Right cardiac atrium (tissue), 5 donors: ENCODE results near the gene FOXG1. TPM values are rescaled to one million over a fixed set of nuclear protein-coding genes. Genes with fewer than 3 reads are reported as not detected.

Experiments
- ATAC-seq, 2 donors: fragments of 200-7000 bp; cut with Tn5 transposase; one replicate each; pipeline versions ENCODE4 v1.8.0 to v1.9.1; 2020; ENCODE audit warnings: moderate library complexity in 2 of 2, mild to moderate bottlenecking in 1 of 2
- DNase-seq, 3 donors: peaks; one replicate each; pipeline ENCODE4 v3.0.0-alpha.2; 2020
- H3K27ac ChIP-seq: one replicate; pipeline ENCODE4 v1.5.1; 2013; ENCODE audit warnings: mild to moderate bottlenecking, low read length, control low read depth, moderate library complexity
- H3K27me3 ChIP-seq: one replicate; pipeline ENCODE4 v1.6.1; 2013; ENCODE audit not compliant: control insufficient read depth, insufficient read depth
- H3K4me1 ChIP-seq: one replicate; pipeline ENCODE4 v1.6.1; 2013; ENCODE audit warnings: low read length; ENCODE audit not compliant: control insufficient read depth, insufficient read depth
- H3K4me3 ChIP-seq: one replicate; pipeline ENCODE4 v1.5.1; 2013; ENCODE audit warnings: low read length, control low read depth
- H3K9me3 ChIP-seq: one replicate; pipeline ENCODE4 v1.6.1; 2013; ENCODE audit warnings: low read length; ENCODE audit not compliant: control insufficient read depth
- WGBS: extraction: QIAGEN DNeasy Blood & Tissue Kit; methylation state at CpG from one replicate; pipeline ENCODE4 v1.1.7; 2013; 5-methylcytosine and 5-hydroxymethylcytosine counted together
- intact Hi-C, 4 donors: fragments of 100-400 bp; cut with DNase I; formaldehyde crosslinking; loops; one replicate each; pipeline versions ENCODE4 v1.11.0 to v1.14.0; 2022 to 2023
- polyA plus RNA-seq: library from polyadenylated mRNA; stranded (reverse); fragments of 200-250 nt; gene quantifications from one replicate; pipeline ENCODE4 v1.2.3, GENCODE V29; 2013
- total RNA-seq, 4 donors: library from RNA; stranded (reverse); fragmentation: NEBNext Ultra II Directional; extraction: Animal tissue kit (Norgen Biotek cat#: 25700); gene quantifications; one replicate each; pipeline ENCODE4 v1.2.1, GENCODE V29; 2021
- donor health status: healthy with polysubstance abuse.
- donor health status: DM: no; HTN: yes; CAD: no.
- donor health status: DM: no; HTN: no; CAD: no.
- donor health status: DM: no; HTN: yes; CAD: no; lungs with severe emphysema.
- donor health status: DM: yes; HTN: yes; CAD: no.

FOXG1 gene
- total and polyA plus RNA-seq, 5 donors, result 0.20 TPM; not detected in 4

DNA sequence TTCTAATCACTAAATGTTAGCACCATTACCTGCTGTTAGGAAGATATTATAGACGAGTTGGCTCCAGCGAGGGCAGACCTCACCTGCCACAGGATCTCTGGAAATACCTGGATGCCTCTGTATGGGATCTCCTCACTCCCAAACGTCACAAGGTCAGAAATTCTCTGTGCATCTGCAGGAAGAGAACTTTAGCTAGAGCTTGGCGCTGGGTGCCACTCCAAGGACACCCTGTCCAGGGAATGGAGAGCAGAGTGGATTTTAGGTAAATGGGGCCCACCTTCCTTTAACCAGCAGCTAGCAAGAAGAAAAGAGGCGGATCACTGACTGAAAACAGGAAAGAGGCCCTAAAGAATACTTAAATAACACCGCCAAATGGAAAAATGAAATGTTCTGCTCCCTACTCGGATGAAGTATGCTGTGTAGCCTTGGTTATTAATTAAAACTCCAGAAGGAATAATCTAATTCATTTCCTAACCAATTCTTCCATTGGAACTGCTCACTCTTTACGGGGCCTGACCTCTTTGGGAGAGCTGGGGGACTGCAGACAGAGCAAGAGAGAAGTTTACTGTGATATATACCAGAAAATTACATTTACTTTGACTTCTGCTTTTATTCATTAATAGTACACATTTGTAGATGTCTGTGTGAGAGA, 4.2 kb upstream of the FOXG1 start:
- H3K4me3 ChIP-seq, result no peak overlapping the region
- H3K27me3 ChIP-seq, result peaks cover 14% of the 10 kb centered on the region
- WGBS, result 22% methylated on average over 8 of the region's 8 CpGs
- no peak overlapping the region for H3K27ac ChIP-seq
- H3K4me1 ChIP-seq, result peaks cover 4% of the 10 kb centered on the region
- H3K9me3 ChIP-seq, result no peaks in the 10 kb centered on the region
- DNase-seq (no peak), ATAC-seq (no peak)
- intact Hi-C loops, result no loop called here

GRCh38 chr14:28762955-28763326, 3.6 kb upstream of the FOXG1 start:
- Histone ChIP-seq H3K4me1 (peaks cover 4% of the 10 kb centered on the region), H3K4me3 (no peak overlapping the region), H3K9me3 (no peaks in the 10 kb centered on the region), H3K27ac (no peak overlapping the region), H3K27me3 (peaks cover 14% of the 10 kb centered on the region)
- 15% methylated on average over 3 of the region's 3 CpGs for WGBS
- no peak for ATAC-seq
- intact Hi-C loops, result no loop called here
- DNase-seq, result no peak

DNA sequence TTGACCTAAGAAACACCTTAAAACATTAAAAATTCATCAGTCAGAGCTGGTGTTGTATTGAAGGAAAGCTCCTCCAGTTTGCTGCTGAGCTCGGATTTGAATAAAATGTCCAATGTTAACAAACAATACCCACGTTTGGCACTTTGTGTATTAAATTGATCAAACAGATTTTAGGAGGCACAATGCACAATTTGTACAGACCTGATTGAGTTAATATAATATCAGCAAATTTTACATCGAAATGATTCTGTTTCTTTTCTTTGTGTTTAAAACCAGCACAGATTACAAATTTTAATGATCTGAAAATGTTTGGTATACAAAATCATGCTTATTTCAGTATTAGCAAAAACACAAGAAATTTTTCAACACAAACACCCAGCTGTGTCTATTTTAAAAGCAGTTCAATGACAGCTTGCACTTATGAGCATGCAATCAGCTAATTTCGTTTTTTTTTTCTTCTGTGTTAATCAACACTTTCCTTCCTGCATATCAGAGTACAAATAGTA, 2.8 kb upstream of the FOXG1 start:
- no peaks in the 10 kb centered on the region for H3K9me3 ChIP-seq
- peaks cover 4% of the 10 kb centered on the region for H3K4me1 ChIP-seq
- no peak overlapping the region for H3K27ac ChIP-seq
- intact Hi-C loops, result no loop called here
- 10% methylated on average over 4 of the region's 4 CpGs for WGBS
- no peak for DNase-seq
- ATAC-seq, result no peak
- peaks cover 14% of the 10 kb centered on the region for H3K27me3 ChIP-seq
- H3K4me3 ChIP-seq, result no peak overlapping the region

- Histone ChIP-seq H3K4me1 (peaks cover 4% of the 10 kb centered on the region), H3K4me3 (peak overlapping the region; percentile 85), H3K27me3 (peaks cover 14% of the 10 kb centered on the region), H3K27ac (no peak overlapping the region), H3K9me3 (no peaks in the 10 kb centered on the region)
- no peak for DNase-seq
- no peak for ATAC-seq
- WGBS, result 17% methylated on average over 16 of the region's 16 CpGs
- intact Hi-C loops, result no loop called here
These were observed 2.1 kb upstream of the FOXG1 start for GRCh38 chr14:28764257-28765160.

DNA sequence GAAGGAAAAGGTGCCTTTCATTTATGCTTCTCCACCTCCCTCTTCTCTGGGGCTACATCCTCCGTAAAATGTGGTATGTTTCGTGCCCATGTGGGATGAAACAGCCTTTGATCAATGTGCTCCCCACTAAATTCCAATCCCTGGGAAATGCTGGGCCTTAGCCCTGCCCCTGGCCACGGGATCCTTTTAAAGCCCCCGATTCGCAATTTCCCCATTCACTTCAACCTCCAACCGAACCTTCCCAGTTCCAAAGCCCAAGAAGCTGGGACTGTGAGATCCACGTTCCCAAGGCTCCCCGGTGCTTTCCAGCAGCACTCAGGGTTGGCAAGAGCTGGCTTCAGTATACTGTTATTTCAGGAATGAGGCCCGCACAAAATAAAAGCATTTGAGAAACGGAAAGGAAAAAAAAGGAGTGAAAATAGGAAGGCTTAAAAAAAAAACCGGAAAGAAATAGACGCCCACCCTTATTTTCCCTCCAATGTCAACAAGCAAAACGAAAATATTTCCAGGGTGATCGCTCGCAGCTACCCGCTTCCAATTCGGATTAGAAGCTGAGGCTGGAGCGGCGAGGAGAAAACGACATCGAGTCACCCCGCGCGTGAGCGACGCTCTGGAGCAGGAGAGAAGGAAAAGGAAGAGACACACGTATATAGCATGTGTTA, 1.3 kb upstream of the FOXG1 start:
- intact Hi-C loops, result no loop called here
- WGBS, result 10% methylated on average over 27 of the region's 27 CpGs
- DNase-seq, result no peak
- H3K27me3 ChIP-seq, result peaks cover 11% of the 10 kb centered on the region
- no peak for ATAC-seq
- H3K9me3 ChIP-seq, result no peaks in the 10 kb centered on the region
- peak overlapping the region; percentile 85 for H3K4me3 ChIP-seq
- H3K27ac ChIP-seq, result no peak overlapping the region
- peaks cover 4% of the 10 kb centered on the region for H3K4me1 ChIP-seq

DNA sequence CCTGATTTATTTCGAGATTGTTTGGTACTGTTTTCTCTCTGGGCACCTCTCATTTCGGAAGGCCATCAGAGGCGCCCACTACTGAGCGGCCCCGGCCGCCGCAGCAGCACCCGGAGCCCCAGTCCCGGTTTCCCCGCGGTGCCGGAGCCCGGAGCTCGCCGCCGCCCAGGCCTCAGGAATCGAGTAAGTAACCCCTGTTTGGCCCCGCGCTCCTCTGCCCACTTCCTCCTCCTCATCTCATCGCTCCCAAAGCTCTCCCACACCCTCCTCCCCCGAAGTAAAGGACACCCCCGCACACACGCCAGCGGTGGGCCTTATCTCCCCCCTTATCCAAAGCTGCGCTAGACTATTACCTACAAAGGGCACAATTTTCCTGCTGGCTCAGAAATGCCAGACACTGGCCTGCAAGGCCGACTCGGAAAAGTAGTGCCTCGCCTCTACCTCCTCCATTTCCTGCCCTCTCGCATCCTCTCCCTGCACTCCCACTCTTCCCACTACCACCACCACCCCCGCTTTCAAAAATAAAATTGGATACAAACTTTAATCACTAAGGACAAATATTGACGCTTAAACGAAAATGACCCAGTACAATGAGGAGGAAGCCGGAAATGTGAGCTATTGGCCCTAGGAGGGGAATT, 637 bp upstream of the FOXG1 start:
- peaks cover 12% of the 10 kb centered on the region for H3K27me3 ChIP-seq
- peaks cover 4% of the 10 kb centered on the region for H3K4me1 ChIP-seq
- peak in 1 of 3 donors; percentile 37 for DNase-seq
- WGBS, result 4% methylated on average over 33 of the region's 33 CpGs
- H3K27ac ChIP-seq, result peak overlapping the region; percentile 8
- H3K4me3 ChIP-seq, result peak overlapping the region; percentile 85
- no peaks in the 10 kb centered on the region for H3K9me3 ChIP-seq
- intact Hi-C loops, result no loop called here
- ATAC-seq, result no peak

- no peak for ATAC-seq
- Histone ChIP-seq H3K27ac (no peak overlapping the region), H3K4me1 (peaks cover 4% of the 10 kb centered on the region), H3K27me3 (peaks cover 9% of the 10 kb centered on the region), H3K9me3 (no peaks in the 10 kb centered on the region), H3K4me3 (peak overlapping the region; percentile 85)
- peak in 1 of 3 donors; percentile 47 for DNase-seq
- intact Hi-C loops, result no loop called here
- WGBS, result 2% methylated on average over 100 of the region's 100 CpGs
These were observed 654 bp downstream of the FOXG1 start for GRCh38 chr14:28767030-28767852.

DNA sequence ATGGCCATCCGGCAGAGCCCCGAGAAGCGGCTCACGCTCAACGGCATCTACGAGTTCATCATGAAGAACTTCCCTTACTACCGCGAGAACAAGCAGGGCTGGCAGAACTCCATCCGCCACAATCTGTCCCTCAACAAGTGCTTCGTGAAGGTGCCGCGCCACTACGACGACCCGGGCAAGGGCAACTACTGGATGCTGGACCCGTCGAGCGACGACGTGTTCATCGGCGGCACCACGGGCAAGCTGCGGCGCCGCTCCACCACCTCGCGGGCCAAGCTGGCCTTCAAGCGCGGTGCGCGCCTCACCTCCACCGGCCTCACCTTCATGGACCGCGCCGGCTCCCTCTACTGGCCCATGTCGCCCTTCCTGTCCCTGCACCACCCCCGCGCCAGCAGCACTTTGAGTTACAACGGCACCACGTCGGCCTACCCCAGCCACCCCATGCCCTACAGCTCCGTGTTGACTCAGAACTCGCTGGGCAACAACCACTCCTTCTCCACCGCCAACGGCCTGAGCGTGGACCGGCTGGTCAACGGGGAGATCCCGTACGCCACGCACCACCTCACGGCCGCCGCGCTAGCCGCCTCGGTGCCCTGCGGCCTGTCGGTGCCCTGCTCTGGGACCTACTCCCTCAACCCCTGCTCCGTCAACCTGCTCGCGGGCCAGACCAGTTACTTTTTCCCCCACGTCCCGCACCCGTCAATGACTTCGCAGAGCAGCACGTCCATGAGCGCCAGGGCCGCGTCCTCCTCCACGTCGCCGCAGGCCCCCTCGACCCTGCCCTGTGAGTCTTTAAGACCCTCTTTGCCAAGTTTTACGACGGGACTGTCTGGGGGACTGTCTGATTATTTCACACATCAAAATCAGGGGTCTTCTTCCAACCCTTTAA, 1.5 kb downstream of the FOXG1 start:
- Histone ChIP-seq H3K9me3 (no peaks in the 10 kb centered on the region), H3K4me1 (peaks cover 4% of the 10 kb centered on the region), H3K27ac (no peak overlapping the region), H3K4me3 (peak overlapping the region; percentile 85), H3K27me3 (peaks cover 2% of the 10 kb centered on the region)
- 8% methylated on average over 77 of the region's 77 CpGs for WGBS
- no peak for ATAC-seq
- intact Hi-C loops, result no loop called here
- peak in 1 of 3 donors; percentile 42 for DNase-seq

GRCh38 chr14:28769276-28769880, 2.8 kb downstream of the FOXG1 start:
- H3K4me3 ChIP-seq, result no peak overlapping the region
- H3K27me3 ChIP-seq, result peaks cover 2% of the 10 kb centered on the region
- no peak overlapping the region for H3K27ac ChIP-seq
- H3K4me1 ChIP-seq, result peaks cover 4% of the 10 kb centered on the region
- whole genome bisulfite sequencing, result 32% methylated on average over 4 of the region's 4 CpGs
- intact Hi-C loops, result no loop called here
- H3K9me3 ChIP-seq, result no peaks in the 10 kb centered on the region
- ATAC-seq (no peak), DNase-seq (no peak)
